K562 (cell line): ENCODE results near the gene LSM12. TPM values are rescaled to one million over a fixed set of nuclear protein-coding genes. Genes with fewer than 3 reads are reported as not detected.

Experiments
- BRD9 ChIP-seq: fragments of 450-650 bp; IDR thresholded peaks from 2 replicates; pipeline ENCODE4 v1.6.1; 2018; ENCODE audit warnings: low read depth; ENCODE audit not compliant: partially characterized antibody
- CREB1 ChIP-seq, 2 experiments: sonication (generic) in 1 of 2; formaldehyde crosslinking in 1 of 2; IDR thresholded peaks; 2 replicates each; pipeline versions ENCODE4 v1.6.1 to v1.8.0; 2012 to 2022; ENCODE audit warnings: inconsistent platforms in 1 of 2, mild to moderate bottlenecking in 1 of 2, missing genetic modification reagents in 1 of 2, moderate library complexity in 1 of 2
- CREB3 ChIP-seq: fragments of 450-650 bp; conservative IDR thresholded peaks from 2 replicates; pipeline ENCODE4 v1.6.1; 2016; ENCODE audit warnings: missing genetic modification characterization, low read depth, mild to moderate bottlenecking, missing compliant biosample characterization, moderate library complexity
- DPF2 ChIP-seq: fragments of 450-650 bp; IDR thresholded peaks from 2 replicates; pipeline ENCODE4 v1.6.1; 2016
- FOXK2 ChIP-seq, 2 experiments: fragments of 450-650 bp; IDR thresholded peaks in 1 of 2; conservative IDR thresholded peaks in 1 of 2; 2 replicates each; pipeline ENCODE4 v1.6.1; 2016; ENCODE audit warnings: low read depth in 2 of 2, mild to moderate bottlenecking in 1 of 2
- GABPB1 ChIP-seq: sonication (generic); formaldehyde crosslinking; IDR thresholded peaks from 2 replicates; pipeline ENCODE4 v1.8.0; 2022; ENCODE audit warnings: mild to moderate bottlenecking, missing genetic modification reagents
- GTF2A2 ChIP-seq: IDR thresholded peaks from 2 replicates; pipeline ENCODE4 v1.6.1; 2016; ENCODE audit warnings: mild to moderate bottlenecking, missing genetic modification characterization, missing compliant biosample characterization
- MCM7 ChIP-seq, 2 experiments: fragments of 450-650 bp; IDR thresholded peaks; 2 replicates each; pipeline ENCODE4 v1.6.1; 2016 to 2018
- MIER1 ChIP-seq: fragments of 450-650 bp; IDR thresholded peaks from 2 replicates; pipeline ENCODE4 v1.6.1; 2016; ENCODE audit warnings: antibody characterized with exemption, mild to moderate bottlenecking, low read depth
- MNT ChIP-seq, 2 experiments: fragments of 450-650 bp; conservative IDR thresholded peaks; 2 replicates each; pipeline ENCODE4 v1.6.1; 2017; ENCODE audit warnings: mild to moderate bottlenecking in 2 of 2, moderate library complexity in 2 of 2
- PHF21A ChIP-seq: fragments of 450-650 bp; IDR thresholded peaks from 2 replicates; pipeline ENCODE4 v1.6.1; 2017; ENCODE audit warnings: low read depth, borderline replicate concordance
- POU5F1 ChIP-seq: fragments of 150-350 bp; IDR thresholded peaks from 2 replicates; pipeline ENCODE4 v1.6.1; 2014; ENCODE audit warnings: borderline replicate concordance, low read length, low read depth, mild to moderate bottlenecking; ENCODE audit not compliant: partially characterized antibody
- PTBP1 ChIP-seq: fragments of 200-400 bp; formaldehyde crosslinking; IDR thresholded peaks from 2 replicates; pipeline ENCODE4 v1.6.1; 2017; ENCODE audit warnings: low read depth, low read length
- RB1 ChIP-seq: fragments of 450-650 bp; IDR thresholded peaks from 2 replicates; pipeline ENCODE4 v1.6.1; 2017; ENCODE audit warnings: low read depth, mild to moderate bottlenecking
- RBFOX2 ChIP-seq: fragments of 200-400 bp; formaldehyde crosslinking; IDR thresholded peaks from 2 replicates; pipeline ENCODE4 v1.6.1; 2017; ENCODE audit warnings: low read depth, mild to moderate bottlenecking, low read length, moderate library complexity
- RUNX1 ChIP-seq: sonication (generic); IDR thresholded peaks from 2 replicates; pipeline ENCODE4 v1.6.1; 2016; ENCODE audit warnings: antibody characterized with exemption, low read depth
- SIN3B ChIP-seq: fragments of 450-650 bp; IDR thresholded peaks from 2 replicates; pipeline ENCODE4 v1.6.1; 2017; ENCODE audit warnings: low read depth, mild to moderate bottlenecking, moderate library complexity
- SOX6 ChIP-seq: fragments of 450-650 bp; IDR thresholded peaks from 2 replicates; pipeline ENCODE4 v1.6.1; 2014; ENCODE audit warnings: mild to moderate bottlenecking
- SUPT5H ChIP-seq: fragments of 450-650 bp; IDR thresholded peaks from 2 replicates; pipeline ENCODE4 v1.6.1; 2016
- THAP12 ChIP-seq: fragments of 250-450 bp; sonication (Bioruptor Pico); IDR thresholded peaks from 2 replicates; pipeline ENCODE4 v1.9.0; 2021; ENCODE audit warnings: mild to moderate bottlenecking, inconsistent platforms
- ZFPM2 ChIP-seq: fragments of 250-450 bp; sonication (Bioruptor Pico); IDR thresholded peaks from 2 replicates; pipeline ENCODE4 v1.5.1; 2022; ENCODE audit warnings: mild to moderate bottlenecking
- ZNF263 ChIP-seq: sonication (generic); formaldehyde crosslinking; IDR thresholded peaks from 2 replicates; pipeline ENCODE4 v1.8.0; 2022; ENCODE audit warnings: mild to moderate bottlenecking, missing genetic modification reagents, borderline replicate concordance
- polyA plus RNA-seq, 8 experiments: library from polyadenylated mRNA; depleted of rRNA in 4 of 8; stranded (reverse) in 5 of 8; unstranded in 3 of 8; fragments of >200 nt; fragmentation: Nextera tagmentation in 2 of 8; fragmentation: Illumina TruSeq in 1 of 8; extraction: Ambion mirVana in 2 of 8; extraction: Trizol in 1 of 8; gene quantifications; 2 replicates each; pipeline versions ENCODE4 v1.2.1 to v1.2.3, GENCODE V29; 2011 to 2014; ENCODE audit warnings: inconsistent platforms in 1 of 8, missing spikeins in 1 of 8
- total RNA-seq, 7 experiments: library from RNA; depleted of rRNA in 6 of 7; stranded (reverse); fragments of >200 nt in 6 of 7; fragmentation: Illumina TruSeq in 2 of 7; extraction: Trizol in 2 of 7; gene quantifications; 2 replicates each; pipeline versions ENCODE4 v1.2.1 to v1.2.3, GENCODE V29; 2011 to 2021; ENCODE audit warnings: low replicate concordance in 1 of 7

The LSM12 gene
- total and polyA plus RNA-seq, 9 of the 15 experiments (the other 6 are each of a cell fraction or from before 2014, with no cell fraction given), result 53.0 to 258 (median 89.3) TPM

- TF ChIP-seq THAP12 (peak; percentile 53; the same call in 1 of the 2 replicates), CREB3 (tag) (0 out of 2 replicates have a peak, but pooled peaks have one; percentile 40), SOX6 (peak; percentile 61; the same call in 1 of the 2 replicates), BRD9 (no peak), SIN3B (peak; percentile 97), CREB1 (IDR thresholded peaks at IDR 0.05) (peak; percentile 91), CREB1 (CRISPR knock-in tag; IDR thresholded peaks at IDR 0.05) (peak; percentile 95), GTF2A2 (tag) (peak; percentile 53; the same call in 1 of the 2 replicates), SUPT5H (peak; percentile 84), POU5F1 (peak; percentile 87), RUNX1 (peak; percentile 76; the same call in 1 of the 2 replicates), RBFOX2 (peak; percentile 88), GABPB1 (peak; percentile 100), FOXK2 (conservative IDR thresholded peaks at IDR 0.05 in 1 of 2, IDR thresholded peaks at IDR 0.05 in 1 of 2; ENCODE audit: low read depth in 2 of 2) (peak in 1 of 2 experiments; percentile 39; a peak in 1 of 4 replicates), PHF21A (no peak), MCM7 (IDR thresholded peaks at IDR 0.05) (no peak), MIER1 (no peak), ZNF263 (CRISPR knock-in tag) (no peak), MNT (conservative IDR thresholded peaks at IDR 0.05) (peak; percentile 77 to 84), PTBP1 (no peak), ZFPM2 (CRISPR knock-in tag) (0 out of 2 replicates have a peak, but pooled peaks have one; percentile 11), DPF2 (no peak), RB1 (peak; percentile 95)
Measured at GRCh38 chr17:44014437-44015172, 51.9 kb downstream of the LSM12 start, which contains the start of gene TMEM101 (continued).
